SK-N-SH (cell line): ENCODE data around the gene LGI4. TPM values are rescaled to one million over a fixed set of nuclear protein-coding genes. Genes with fewer than 3 reads are reported as not detected.

ENCODE experiments used
- CTCF ChIA-PET: fragments of 300-600, 350-600 bp; formaldehyde crosslinking; extraction: SDS; loops from one replicate; lab custom pipeline; 2021; lab: Yijun Ruan, JAX
- POLR2A ChIA-PET: fragments of 350-600 bp; sonication (Branson Sonifier 250); formaldehyde crosslinking; extraction: SDS; loops from one replicate; lab custom pipeline; 2020; ENCODE audit warnings: antibody characterized with exemption, inconsistent platforms; lab: Yijun Ruan, JAX
- DNase-seq: peaks from one replicate; pipeline ENCODE4 v3.0.0; 2012
- H2AFZ ChIP-seq: fragments of 200-600 bp; sonication (generic); 2 replicates; pipeline ENCODE4 v1.8.1; 2016; ENCODE audit warnings: antibody characterized with exemption, mild to moderate bottlenecking, low read depth
- H3F3A ChIP-seq: fragments of 200-600 bp; sonication (generic); replicated peaks from 2 replicates; pipeline ENCODE3; 2016; ENCODE audit warnings: antibody characterized with exemption, mild to moderate bottlenecking; ENCODE audit not compliant: insufficient read depth
- H3K27ac ChIP-seq, 2 experiments: fragments of 200-500 bp in 1 of 2; fragments of 200-600 bp in 1 of 2; sonication (Bioruptor generic) in 1 of 2; sonication (generic), shearing (Covaris generic) in 1 of 2; 2 replicates each; pipeline versions ENCODE4 v1.5.1 to v1.6.1; 2014 to 2016; ENCODE audit warnings: low read depth in 2 of 2, inconsistent platforms in 1 of 2, low read length in 1 of 2, mild to moderate bottlenecking in 1 of 2, mixed read lengths in 1 of 2
- H3K27me3 ChIP-seq: fragments of 200-600 bp; sonication (generic), shearing (Covaris generic); 2 replicates; pipeline ENCODE4 v1.6.1; 2016; ENCODE audit warnings: mixed run types; ENCODE audit not compliant: insufficient read depth
- H3K36me3 ChIP-seq, 2 experiments: fragments of 200-500 bp in 1 of 2; fragments of 200-600 bp in 1 of 2; sonication (Bioruptor generic) in 1 of 2; sonication (generic) in 1 of 2; replicated peaks in 1 of 2; 2 replicates each; pipeline versions ENCODE3 to v1.5.1; 2014 to 2016; ENCODE audit warnings: low read length in 1 of 2, mild to moderate bottlenecking in 1 of 2; ENCODE audit not compliant: insufficient read depth in 2 of 2, control insufficient read depth in 1 of 2
- H3K4me1 ChIP-seq, 2 experiments: fragments of 200-500 bp in 1 of 2; fragments of 200-600 bp in 1 of 2; sonication (Bioruptor generic) in 1 of 2; sonication (generic), shearing (Covaris generic) in 1 of 2; 2 replicates each; pipeline versions ENCODE4 v1.5.1 to v1.6.1; 2014 to 2016; ENCODE audit warnings: low read depth in 1 of 2, low read length in 1 of 2, mixed run types in 1 of 2; ENCODE audit not compliant: insufficient read depth in 2 of 2, control insufficient read depth in 1 of 2
- H3K4me2 ChIP-seq: fragments of 200-600 bp; sonication (generic), shearing (Covaris generic); 2 replicates; pipeline ENCODE4 v1.6.1; 2017; ENCODE audit warnings: mixed run types
- H3K4me3 ChIP-seq, 2 experiments: fragments of 200-500 bp in 1 of 2; fragments of 200-600 bp in 1 of 2; sonication (Bioruptor generic) in 1 of 2; sonication (generic), shearing (Covaris generic) in 1 of 2; 2 replicates each; pipeline versions ENCODE4 v1.5.1 to v1.8.1; 2014 to 2016; ENCODE audit warnings: low read depth in 2 of 2, inconsistent platforms in 1 of 2, low read length in 1 of 2, mild to moderate bottlenecking in 1 of 2, mixed read lengths in 1 of 2, moderate library complexity in 1 of 2
- H3K79me2 ChIP-seq: fragments of 200-600 bp; sonication (generic); 2 replicates; pipeline ENCODE4 v1.8.1; 2017; ENCODE audit warnings: mild to moderate bottlenecking; ENCODE audit not compliant: insufficient read depth
- H3K9ac ChIP-seq: fragments of 200-600 bp; sonication (generic); 2 replicates; pipeline ENCODE4 v1.6.1; 2017; ENCODE audit warnings: mixed run types
- H3K9me2 ChIP-seq: fragments of 200-600 bp; sonication (generic); 2 replicates; pipeline ENCODE4 v1.6.1; 2017; ENCODE audit warnings: mixed run types
- H3K9me3 ChIP-seq: fragments of 200-600 bp; sonication (generic); 2 replicates; pipeline ENCODE4 v1.6.1; 2017; ENCODE audit warnings: mixed run types, mild to moderate bottlenecking, moderate library complexity
- H4K20me1 ChIP-seq: fragments of 200-600 bp; sonication (generic); 2 replicates; pipeline ENCODE4 v1.6.1; 2017; ENCODE audit warnings: mild to moderate bottlenecking, mixed run types; ENCODE audit not compliant: insufficient read depth
- CTCF ChIP-seq: fragments of 200-600 bp; sonication (generic); IDR thresholded peaks from 2 replicates; pipeline ENCODE4 v1.6.1; 2017; ENCODE audit warnings: antibody characterized with exemption, mild to moderate bottlenecking, moderate library complexity
- ELF1 ChIP-seq: IDR thresholded peaks from 2 replicates; pipeline ENCODE4 v1.4.0; 2012
- EP300 ChIP-seq, 2 experiments: IDR thresholded peaks; 2 replicates each; pipeline versions ENCODE4 v1.4.0 to v1.6.1; 2012; ENCODE audit warnings: borderline replicate concordance in 1 of 2, low read depth in 1 of 2, low read length in 1 of 2
- EZH2phosphoT487 ChIP-seq: fragments of 200-600 bp; sonication (generic); IDR thresholded peaks from 2 replicates; pipeline ENCODE4 v1.6.1; 2017; ENCODE audit warnings: low read depth, mixed run types, mild to moderate bottlenecking, antibody characterized with exemption, moderate library complexity, borderline replicate concordance
- FOSL2 ChIP-seq: IDR thresholded peaks from 2 replicates; pipeline ENCODE4 v1.4.0; 2012; ENCODE audit warnings: low read depth, mild to moderate bottlenecking, moderate library complexity, borderline replicate concordance
- GABPA ChIP-seq: IDR thresholded peaks from 2 replicates; pipeline ENCODE4 v1.4.0; 2012; ENCODE audit warnings: low read depth, mild to moderate bottlenecking
- GATA2 ChIP-seq: sonication (generic); formaldehyde crosslinking; IDR thresholded peaks from 2 replicates; pipeline ENCODE4 v1.5.0; 2020; ENCODE audit warnings: mild to moderate bottlenecking, missing genetic modification reagents
- IRF3 ChIP-seq: fragments of 150-350 bp; IDR thresholded peaks from 2 replicates; pipeline ENCODE4 v1.6.1; 2016; ENCODE audit warnings: mild to moderate bottlenecking, low read depth, low read length
- JUND ChIP-seq: IDR thresholded peaks from 2 replicates; pipeline ENCODE4 v1.4.0; 2012
- MAX ChIP-seq: IDR thresholded peaks from 2 replicates; pipeline ENCODE4 v1.4.0; 2012; ENCODE audit warnings: low read depth
- MXI1 ChIP-seq: IDR thresholded peaks from 2 replicates; pipeline ENCODE4 v1.6.1; 2012; ENCODE audit warnings: mild to moderate bottlenecking, low read depth, low read length, improper control_type of control experiment
- NFIC ChIP-seq: IDR thresholded peaks from 2 replicates; pipeline ENCODE4 v1.4.0; 2012; ENCODE audit warnings: borderline replicate concordance
- POLR2AphosphoS5 ChIP-seq: IDR thresholded peaks from 2 replicates; pipeline ENCODE4 v1.6.1; 2012; ENCODE audit warnings: low read depth, low read length
- REST ChIP-seq: IDR thresholded peaks from 2 replicates; pipeline ENCODE4 v1.6.1; 2012; ENCODE audit warnings: mild to moderate bottlenecking, low read depth, low read length, moderate library complexity
- RFX5 ChIP-seq: IDR thresholded peaks from 2 replicates; pipeline ENCODE4 v1.6.1; 2012; ENCODE audit warnings: mild to moderate bottlenecking, improper control_type of control experiment, low read length
- RXRA ChIP-seq: IDR thresholded peaks from 2 replicates; pipeline ENCODE4 v1.4.0; 2012; ENCODE audit warnings: low read depth, mild to moderate bottlenecking, borderline replicate concordance
- SMC3 ChIP-seq: IDR thresholded peaks from 2 replicates; pipeline ENCODE4 v1.6.1; 2012; ENCODE audit warnings: low read depth, low read length, improper control_type of control experiment
- TCF12 ChIP-seq: IDR thresholded peaks from 2 replicates; pipeline ENCODE4 v1.4.0; 2012
- TEAD4 ChIP-seq: IDR thresholded peaks from 2 replicates; pipeline ENCODE4 v1.4.0; 2012; ENCODE audit warnings: mild to moderate bottlenecking, borderline replicate concordance; ENCODE audit not compliant: insufficient read depth
- ZBTB33 ChIP-seq: IDR thresholded peaks from 2 replicates; pipeline ENCODE4 v1.4.0; 2012; ENCODE audit warnings: low read depth, borderline replicate concordance
- WGBS: methylation state at CpG from one replicate; pipeline ENCODE4 v1.1.6; 2017; ENCODE audit warnings: low lambda C conversion rate; 5-methylcytosine and 5-hydroxymethylcytosine counted together
- polyA plus RNA-seq, 3 experiments: library from polyadenylated mRNA; depleted of rRNA; stranded (reverse); fragments of >200 nt; gene quantifications; 2 replicates each; pipeline ENCODE4 v1.2.3, GENCODE V29; 2012

The LGI4 gene
- polyA plus RNA-seq, 1 of the 3 experiments (the other 2 are of a cell fraction) = 0.05 TPM

GRCh38 chr19:35150445-35150844, 15.6 kb upstream of the LGI4 start (continued):
- TF ChIP-seq REST = no peak
- no peak for TF ChIP-seq POLR2AphosphoS5
- TF ChIP-seq MXI1 = no peak
- no peak for TF ChIP-seq CTCF
- TF ChIP-seq GATA2 (CRISPR knock-in tag) = no peak
- TF ChIP-seq IRF3 = no peak
- no peak for TF ChIP-seq TCF12
- no peak for TF ChIP-seq FOSL2

GRCh38 chr19:35149463-35149862, 14.6 kb upstream of the LGI4 start:
- no peak for DNase-seq
- Histone ChIP-seq H3K4me1 (no peaks in the 10 kb centered on the region; a peak in 2 of 4 replicates), H3K9ac (no peak overlapping the region), H3K27me3 (peaks cover 8% of the 10 kb centered on the region; the same call in 1 of the 2 replicates), H3K4me2 (no peak overlapping the region), H3K27ac (no peak overlapping the region), H4K20me1 (no peaks in the 10 kb centered on the region), H3K9me2 (no peaks in the 10 kb centered on the region), H3F3A (peaks cover 4% of the 10 kb centered on the region), H3K36me3 (no peaks in the 10 kb centered on the region), H3K4me3 (no peak overlapping the region), H2AFZ (no peak overlapping the region), H3K79me2 (no peaks in the 10 kb centered on the region; the same call in 1 of the 2 replicates), H3K9me3 (no peaks in the 10 kb centered on the region)
- POLR2A ChIA-PET = no interaction called here
- CTCF ChIA-PET = interaction anchor here (2.8 kb wide), 1 partner anchor 83 kb away, joined by 13 read pairs; no protein-coding TSS in a partner anchor
- WGBS = 69% methylated on average over 3 of the region's 3 CpGs
- TF ChIP-seq JUND (no peak), GABPA (no peak), MAX (no peak), EP300 (IDR thresholded peaks at IDR 0.05; ENCODE audit: borderline replicate concordance in 1 of 2, low read depth in 1 of 2, low read length in 1 of 2) (no peak), ELF1 (no peak), RFX5 (no peak), FOSL2 (no peak), SMC3 (no peak), NFIC (no peak), ZBTB33 (no peak), MXI1 (no peak), EZH2phosphoT487 (no peak), RXRA (no peak), TEAD4 (no peak)
